Thoracic aorta (tissue), 2 donors: Measurements from ENCODE around the gene C12orf57. TPM values are rescaled to one million over a fixed set of nuclear protein-coding genes. Genes with fewer than 3 reads are reported as not detected.
"Not testable (repeated sequence)": the region's sequence is repeated elsewhere in the genome, so short reads cannot be mapped to it uniquely, and the experiment has no call there.

Experiments
- ATAC-seq: fragments of 150-250 bp; one replicate; pipeline ENCODE4 v1.8.0; 2017; ENCODE audit warnings: low read depth; ENCODE audit not compliant: insufficient number of reproducible peaks, low FRiP score
- DNase-seq: peaks from one replicate; pipeline ENCODE4 v3.0.0-alpha.2; 2020; ENCODE audit warnings: low spot score
- H3K27ac ChIP-seq, 2 donors: fragments of 200-600 bp; sonication (generic); 1 replicate in 1 of 2; 2 replicates in 1 of 2; pipeline ENCODE4 v1.5.1; 2016; ENCODE audit warnings: mild to moderate bottlenecking in 2 of 2, moderate library complexity in 2 of 2
- H3K27me3 ChIP-seq: fragments of 200-600 bp; sonication (generic); replicated peaks from 2 replicates; pipeline ENCODE4 v1.6.0; 2016; ENCODE audit warnings: mild to moderate bottlenecking; ENCODE audit not compliant: insufficient read depth
- H3K36me3 ChIP-seq: fragments of 200-600 bp; sonication (generic); one replicate; pipeline ENCODE4 v1.5.1; 2016
- H3K4me1 ChIP-seq, 2 donors: fragments of 200-600 bp; sonication (generic); 1 replicate in 1 of 2; 2 replicates in 1 of 2; pipeline versions ENCODE4 v1.5.1 to v1.6.0; 2016; ENCODE audit warnings: low read depth in 2 of 2, mild to moderate bottlenecking in 1 of 2; ENCODE audit not compliant: control insufficient read depth in 1 of 2
- H3K4me3 ChIP-seq: fragments of 200-600 bp; sonication (generic); 2 replicates; pipeline ENCODE4 v1.5.1; 2016; ENCODE audit warnings: mild to moderate bottlenecking
- H3K9me3 ChIP-seq: fragments of 200-600 bp; sonication (generic); 2 replicates; pipeline ENCODE4 v1.5.1; 2016
- CTCF ChIP-seq: fragments of 200-600 bp; sonication (generic); IDR thresholded peaks from one replicate; pipeline ENCODE4 v1.5.1; 2019; ENCODE audit warnings: antibody characterized with exemption
- total RNA-seq, 2 donors: library from RNA; depleted of rRNA; stranded (reverse); fragments of >200 nt; gene quantifications; one replicate each; pipeline versions ENCODE4 v1.1.0 to v1.2.3, GENCODE V29; 2016

The C12orf57 gene
- total RNA-seq, 2 donors from 2014 or later: 370 to 416 TPM

GRCh38 chr12:6902448-6902847 lies 41.4 kb upstream of the C12orf57 start:
- H3K36me3 ChIP-seq: peaks cover 4% of the 10 kb centered on the region
- DNase-seq (no peak), ATAC-seq (no peak)
- H3K27ac ChIP-seq: no peak overlapping the region
- H3K4me1 ChIP-seq: peaks cover 5 to 12% of the 10 kb centered on the region in 2 donors
- H3K9me3 ChIP-seq: no peaks in the 10 kb centered on the region
- TF ChIP-seq CTCF: no peak
- no peak overlapping the region for H3K4me3 ChIP-seq
- no peaks in the 10 kb centered on the region for H3K27me3 ChIP-seq

- Histone ChIP-seq H3K4me1 (peaks cover 5 to 12% of the 10 kb centered on the region in 2 donors), H3K36me3 (peaks cover 4% of the 10 kb centered on the region), H3K27me3 (no peaks in the 10 kb centered on the region), H3K27ac (no peak overlapping the region), H3K4me3 (no peak overlapping the region), H3K9me3 (no peaks in the 10 kb centered on the region)
- TF ChIP-seq CTCF: no peak
- DNase-seq (no peak), ATAC-seq (no peak)
Observed at GRCh38 chr12:6903722-6904121, 40.1 kb upstream of the C12orf57 start.

- H3K4me3 ChIP-seq: peak within 1 kb of the TSS; percentile 100
- no peak for TF ChIP-seq CTCF
- peak; percentile 67 for ATAC-seq
- H3K4me1 ChIP-seq: peaks cover 5 to 12% of the 10 kb centered on the region in 2 donors
- peaks cover 4% of the 10 kb centered on the region for H3K36me3 ChIP-seq
- peak; percentile 93 for DNase-seq
- H3K27ac ChIP-seq: peak within 1 kb of the TSS; percentile 87 to 96
- no peaks in the 10 kb centered on the region for H3K27me3 ChIP-seq
- no peaks in the 10 kb centered on the region for H3K9me3 ChIP-seq
Observed at GRCh38 chr12:6904280-6905276, 39.2 kb upstream of the C12orf57 start, which contains the start of gene LRRC23. Gene LRRC23 (plus strand): TSS chr12:6904822. CDS start chr12:6905634, 812 bp downstream.

GRCh38 chr12:6905414-6906040 lies 38.3 kb upstream of the C12orf57 start:
- no peak for TF ChIP-seq CTCF
- DNase-seq: no peak
- Histone ChIP-seq H3K27me3 (no peaks in the 10 kb centered on the region), H3K27ac (peak overlapping the region in 1 of 2 donors; percentile 96), H3K4me3 (peak overlapping the region; percentile 100), H3K4me1 (peaks cover 5 to 12% of the 10 kb centered on the region in 2 donors), H3K36me3 (peaks cover 4% of the 10 kb centered on the region), H3K9me3 (no peaks in the 10 kb centered on the region)
- ATAC-seq: no peak

- H3K27ac ChIP-seq, ATAC-seq, H3K9me3 ChIP-seq, H3K27me3 ChIP-seq, H3K4me3 ChIP-seq, H3K36me3 ChIP-seq, DNase-seq: not testable (repeated sequence)
- peaks cover 5 to 12% of the 10 kb centered on the region in 2 donors for H3K4me1 ChIP-seq
Observed at GRCh38 chr12:6908141-6908540, 35.7 kb upstream of the C12orf57 start.
